Measurements from ENCODE around the gene PCDHGB5.
"Not testable (repeated sequence)": the region's sequence is repeated elsewhere in the genome, so short reads cannot be mapped to it uniquely, and the experiment has no call there.

Gene PCDHGB5

DNA sequence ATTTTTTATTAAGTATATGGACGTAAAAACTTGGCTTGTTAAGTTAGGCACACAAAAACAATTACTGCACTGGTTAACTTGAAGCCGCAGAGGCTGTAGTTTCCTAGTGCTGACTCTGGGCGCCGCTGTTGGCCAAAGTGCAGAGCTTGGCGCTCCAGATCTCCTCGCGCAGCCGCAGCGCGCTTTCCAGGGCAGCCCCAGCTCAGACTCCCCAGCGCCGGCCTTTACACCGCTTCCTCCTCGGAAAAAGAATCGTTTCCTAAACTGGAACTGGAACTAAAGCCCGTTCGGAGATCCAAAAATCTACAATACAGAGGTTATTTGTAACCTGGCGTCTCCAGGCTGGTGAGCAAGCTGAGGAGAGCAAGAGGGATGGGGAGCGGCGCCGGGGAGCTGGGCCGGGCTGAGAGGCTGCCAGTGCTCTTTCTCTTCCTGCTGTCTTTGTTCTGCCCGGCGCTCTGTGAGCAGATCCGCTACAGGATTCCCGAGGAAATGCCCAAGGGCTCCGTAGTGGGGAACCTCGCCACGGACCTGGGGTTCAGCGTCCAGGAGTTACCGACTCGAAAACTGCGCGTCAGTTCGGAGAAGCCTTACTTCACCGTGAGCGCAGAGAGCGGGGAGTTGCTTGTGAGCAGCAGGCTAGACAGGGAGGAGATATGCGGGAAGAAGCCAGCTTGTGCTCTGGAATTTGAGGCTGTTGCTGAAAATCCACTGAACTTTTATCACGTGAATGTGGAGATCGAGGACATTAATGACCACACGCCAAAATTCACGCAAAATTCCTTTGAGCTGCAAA, at the start of gene PCDHGB5:
TSS of gene PCDHGB5 (plus strand) at position 192 of the 796 bp plus-strand sequence. CDS start at position 373, 181 bp downstream.
- DNase-seq (ENCODE audit: low read depth in 2 of 3, low spot score in 2 of 3), result not testable (repeated sequence)

- DNase-seq (ENCODE audit: low read depth in 2 of 3, low spot score in 2 of 3), result no peak
Measured at GRCh38 chr5:141349917-141350619, 47.7 kb upstream of the PCDHGB5 start, which contains the start of gene PCDHGB1. Gene PCDHGB1 (plus strand): TSS chr5:141350099. CDS start chr5:141350261, 162 bp downstream.

DNA sequence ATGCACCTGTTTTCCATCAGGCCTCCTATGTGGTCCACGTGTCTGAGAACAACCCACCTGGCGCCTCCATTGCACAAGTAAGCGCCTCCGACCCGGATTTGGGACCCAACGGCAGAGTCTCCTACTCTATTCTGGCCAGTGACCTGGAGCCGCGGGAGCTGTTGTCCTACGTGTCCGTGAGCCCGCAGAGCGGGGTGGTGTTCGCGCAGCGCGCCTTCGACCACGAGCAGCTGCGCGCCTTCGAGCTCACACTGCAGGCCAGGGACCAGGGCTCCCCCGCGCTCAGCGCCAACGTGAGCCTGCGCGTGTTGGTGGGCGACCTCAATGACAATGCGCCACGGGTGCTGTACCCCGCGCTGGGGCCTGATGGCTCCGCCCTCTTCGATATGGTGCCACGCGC, 46.2 kb upstream of the PCDHGB5 start:
- no peak for DNase-seq (ENCODE audit: low read depth in 2 of 3, low spot score in 2 of 3)

DNA sequence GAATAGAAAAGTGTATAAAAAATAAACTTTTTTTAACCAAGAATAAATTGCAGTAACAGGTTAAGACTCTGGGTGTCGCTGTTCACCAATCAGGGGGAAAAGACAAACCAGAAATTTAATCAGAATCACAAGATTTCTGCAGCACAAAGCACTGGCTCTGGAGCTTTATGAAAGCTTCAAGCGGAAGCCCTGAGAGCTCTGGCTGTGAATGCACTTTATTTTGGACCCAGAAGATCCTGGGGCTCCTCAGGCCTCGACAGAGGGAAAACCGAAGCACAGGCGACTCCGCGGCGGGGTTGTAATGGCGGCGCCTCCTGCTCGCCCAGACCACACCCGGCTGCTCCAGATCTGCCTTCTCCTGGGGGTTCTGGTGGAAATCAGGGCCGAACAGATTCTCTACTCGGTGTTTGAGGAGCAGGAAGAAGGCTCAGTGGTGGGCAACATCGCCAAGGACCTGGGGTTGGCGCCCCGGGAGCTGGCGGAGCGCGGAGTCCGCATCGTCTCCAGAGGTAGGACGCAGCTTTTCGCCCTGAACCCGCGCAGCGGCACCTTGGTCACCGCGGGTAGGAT, 42.8 kb upstream of the PCDHGB5 start, which contains the start of gene PCDHGA4:
TSS of gene PCDHGA4 (plus strand) at position 122 of the 570 bp plus-strand sequence. CDS start at position 209, 87 bp downstream.
- no peak for DNase-seq (ENCODE audit: low read depth in 2 of 3, low spot score in 2 of 3)

DNA sequence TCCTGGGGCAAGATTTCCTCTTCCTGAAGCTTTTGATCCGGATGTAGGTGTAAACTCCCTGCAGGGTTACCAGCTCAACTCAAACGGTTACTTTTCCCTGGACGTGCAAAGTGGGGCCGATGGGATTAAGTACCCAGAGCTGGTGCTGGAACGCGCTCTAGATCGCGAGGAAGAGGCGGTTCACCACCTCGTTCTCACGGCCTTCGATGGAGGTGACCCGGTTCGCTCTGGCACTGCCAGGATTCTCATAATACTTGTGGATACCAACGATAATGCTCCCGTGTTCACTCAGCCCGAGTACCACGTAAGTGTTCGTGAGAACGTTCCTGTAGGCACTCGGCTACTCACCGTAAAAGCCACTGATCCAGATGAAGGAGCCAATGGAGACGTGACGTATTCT, 42.1 kb upstream of the PCDHGB5 start:
- no peak for DNase-seq (ENCODE audit: low read depth in 2 of 3, low spot score in 2 of 3)

- no peak for DNase-seq (ENCODE audit: low read depth in 2 of 3, low spot score in 2 of 3)
Measured at GRCh38 chr5:141356133-141356532, 41.6 kb upstream of the PCDHGB5 start.

GRCh38 chr5:141356950-141357349, 40.8 kb upstream of the PCDHGB5 start:
- DNase-seq (ENCODE audit: low read depth in 2 of 3, low spot score in 2 of 3), result no peak

- DNase-seq (ENCODE audit: low read depth in 2 of 3, low spot score in 2 of 3), result no peak
Measured at GRCh38 chr5:141359790-141360426, 37.8 kb upstream of the PCDHGB5 start, which contains the start of gene PCDHGB2. Gene PCDHGB2 (plus strand): TSS chr5:141359994. CDS start chr5:141360136, 142 bp downstream.

DNA sequence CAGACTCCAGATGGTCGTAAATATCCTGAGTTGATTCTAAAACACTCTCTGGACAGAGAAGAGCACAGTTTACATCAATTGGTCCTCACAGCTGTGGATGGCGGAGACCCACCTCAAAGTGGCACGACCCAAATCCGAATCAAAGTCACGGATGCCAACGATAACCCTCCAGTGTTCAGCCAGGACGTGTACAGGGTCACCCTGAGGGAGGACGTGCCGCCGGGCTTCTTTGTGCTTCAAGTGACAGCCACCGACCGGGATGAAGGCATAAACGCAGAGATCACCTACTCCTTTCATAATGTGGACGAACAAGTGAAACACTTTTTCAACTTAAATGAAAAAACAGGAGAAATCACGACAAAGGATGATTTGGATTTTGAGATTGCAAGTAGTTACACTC, 37.1 kb upstream of the PCDHGB5 start:
- no peak for DNase-seq (ENCODE audit: low read depth in 2 of 3, low spot score in 2 of 3)

- no peak for DNase-seq (ENCODE audit: low read depth in 2 of 3, low spot score in 2 of 3)
Measured at GRCh38 chr5:141362719-141363118, 35.0 kb upstream of the PCDHGB5 start.

DNA sequence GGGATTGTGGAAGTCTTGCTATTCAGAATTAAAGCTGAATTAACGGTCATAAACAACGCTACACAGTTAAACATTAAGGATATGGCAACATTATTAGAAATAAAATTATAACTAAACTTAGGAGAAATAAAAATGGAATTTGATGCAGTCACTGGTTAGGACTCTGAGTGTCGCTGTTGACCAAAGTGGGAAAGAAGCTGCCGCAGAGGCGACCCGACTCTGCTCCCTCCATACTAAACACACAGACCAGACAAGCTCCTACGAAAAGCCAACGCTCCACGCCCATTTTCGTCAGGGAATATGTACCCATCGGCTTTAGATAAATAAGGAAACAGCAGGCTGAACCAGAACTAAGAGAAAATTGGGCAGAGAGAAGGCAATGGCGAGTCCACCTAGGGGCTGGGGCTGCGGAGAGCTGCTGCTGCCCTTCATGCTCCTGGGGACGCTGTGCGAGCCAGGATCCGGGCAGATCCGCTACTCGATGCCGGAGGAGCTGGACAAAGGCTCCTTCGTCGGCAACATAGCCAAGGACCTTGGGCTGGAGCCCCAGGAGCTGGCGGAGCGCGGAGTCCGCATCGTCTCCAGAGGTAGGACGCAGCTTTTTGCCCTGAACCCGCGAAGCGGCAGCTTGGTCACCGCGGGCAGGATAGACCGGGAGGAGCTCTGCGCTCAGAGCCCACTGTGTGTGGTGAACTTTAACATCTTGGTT, 33.6 kb upstream of the PCDHGB5 start, which contains the start of gene PCDHGA5:
TSS of gene PCDHGA5 (plus strand) at position 211 of the 709 bp plus-strand sequence. CDS start at position 380, 169 bp downstream.
- no peak for DNase-seq (ENCODE audit: low read depth in 2 of 3, low spot score in 2 of 3)

DNA sequence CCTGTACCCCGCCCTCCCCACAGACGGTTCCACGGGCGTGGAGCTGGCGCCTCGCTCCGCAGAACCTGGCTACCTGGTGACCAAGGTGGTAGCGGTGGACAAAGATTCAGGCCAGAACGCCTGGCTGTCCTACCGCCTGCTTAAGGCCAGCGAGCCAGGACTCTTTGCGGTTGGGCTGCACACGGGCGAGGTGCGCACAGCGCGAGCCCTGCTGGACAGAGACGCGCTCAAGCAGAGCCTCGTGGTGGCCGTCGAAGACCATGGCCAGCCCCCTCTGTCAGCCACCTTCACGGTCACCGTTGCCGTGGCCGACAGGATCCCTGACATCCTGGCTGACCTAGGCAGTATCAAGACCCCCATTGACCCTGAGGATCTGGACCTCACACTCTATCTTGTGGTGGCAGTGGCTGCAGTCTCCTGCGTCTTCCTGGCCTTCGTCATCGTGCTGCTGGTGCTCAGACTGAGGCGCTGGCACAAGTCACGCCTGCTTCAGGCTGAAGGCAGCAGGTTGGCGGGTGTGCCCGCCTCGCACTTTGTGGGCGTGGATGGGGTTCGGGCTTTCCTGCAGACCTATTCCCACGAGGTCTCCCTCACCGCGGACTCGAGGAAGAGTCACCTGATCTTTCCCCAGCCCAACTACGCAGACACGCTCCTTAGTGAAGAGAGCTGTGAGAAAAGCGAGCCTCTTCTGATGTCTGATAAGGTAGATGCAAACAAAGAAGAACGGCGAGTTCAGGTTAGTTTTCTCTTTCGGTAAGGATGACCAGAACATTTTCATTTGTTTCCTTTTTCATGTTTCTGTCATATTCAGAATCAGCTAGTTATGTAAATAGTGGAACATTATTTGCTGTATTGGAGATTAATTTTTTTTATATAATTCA, 31.5 kb upstream of the PCDHGB5 start:
- no peak for DNase-seq (ENCODE audit: low read depth in 2 of 3, low spot score in 2 of 3)

DNA sequence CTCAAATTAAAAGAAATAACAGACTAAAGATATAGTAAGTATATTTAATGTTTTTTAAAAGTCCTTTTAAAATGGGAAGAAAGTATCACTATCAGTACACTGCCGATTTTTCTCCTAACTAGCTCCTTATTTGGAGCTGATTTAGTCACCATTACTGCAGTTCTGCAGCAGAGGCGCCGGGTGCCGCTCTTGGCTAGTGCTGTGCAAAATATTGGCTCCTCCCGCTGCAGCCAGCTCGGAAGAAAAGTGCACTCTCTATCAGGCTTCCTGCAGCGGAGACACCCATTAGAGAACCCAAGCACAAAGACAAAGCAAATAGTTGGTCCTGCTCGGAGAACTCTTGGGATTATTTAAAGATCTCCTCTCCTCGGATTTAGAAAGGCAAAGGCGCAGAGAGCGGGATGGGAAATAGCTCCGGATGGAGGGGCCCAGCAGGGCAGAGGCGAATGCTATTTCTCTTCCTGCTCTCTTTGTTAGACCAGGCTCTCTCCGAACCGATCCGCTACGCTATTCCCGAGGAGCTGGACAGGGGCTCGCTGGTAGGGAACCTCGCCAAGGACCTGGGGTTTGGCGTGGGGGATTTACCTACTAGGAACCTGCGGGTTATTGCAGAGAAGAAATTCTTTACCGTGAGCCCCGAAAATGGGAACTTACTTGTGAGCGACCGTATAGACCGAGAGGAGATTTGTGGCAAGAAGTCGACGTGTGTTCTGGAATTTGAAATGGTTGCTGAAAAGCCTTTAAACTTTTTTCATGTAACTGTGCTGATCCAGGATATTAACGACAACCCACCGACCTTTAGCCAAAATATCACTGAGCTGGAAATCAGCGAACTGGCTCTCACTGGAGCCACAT, 27.5 kb upstream of the PCDHGB5 start, which contains the start of gene PCDHGB3:
TSS of gene PCDHGB3 (plus strand) at position 249 of the 855 bp plus-strand sequence. CDS start at position 402, 153 bp downstream.
- no peak for DNase-seq (ENCODE audit: low read depth in 2 of 3, low spot score in 2 of 3)

DNA sequence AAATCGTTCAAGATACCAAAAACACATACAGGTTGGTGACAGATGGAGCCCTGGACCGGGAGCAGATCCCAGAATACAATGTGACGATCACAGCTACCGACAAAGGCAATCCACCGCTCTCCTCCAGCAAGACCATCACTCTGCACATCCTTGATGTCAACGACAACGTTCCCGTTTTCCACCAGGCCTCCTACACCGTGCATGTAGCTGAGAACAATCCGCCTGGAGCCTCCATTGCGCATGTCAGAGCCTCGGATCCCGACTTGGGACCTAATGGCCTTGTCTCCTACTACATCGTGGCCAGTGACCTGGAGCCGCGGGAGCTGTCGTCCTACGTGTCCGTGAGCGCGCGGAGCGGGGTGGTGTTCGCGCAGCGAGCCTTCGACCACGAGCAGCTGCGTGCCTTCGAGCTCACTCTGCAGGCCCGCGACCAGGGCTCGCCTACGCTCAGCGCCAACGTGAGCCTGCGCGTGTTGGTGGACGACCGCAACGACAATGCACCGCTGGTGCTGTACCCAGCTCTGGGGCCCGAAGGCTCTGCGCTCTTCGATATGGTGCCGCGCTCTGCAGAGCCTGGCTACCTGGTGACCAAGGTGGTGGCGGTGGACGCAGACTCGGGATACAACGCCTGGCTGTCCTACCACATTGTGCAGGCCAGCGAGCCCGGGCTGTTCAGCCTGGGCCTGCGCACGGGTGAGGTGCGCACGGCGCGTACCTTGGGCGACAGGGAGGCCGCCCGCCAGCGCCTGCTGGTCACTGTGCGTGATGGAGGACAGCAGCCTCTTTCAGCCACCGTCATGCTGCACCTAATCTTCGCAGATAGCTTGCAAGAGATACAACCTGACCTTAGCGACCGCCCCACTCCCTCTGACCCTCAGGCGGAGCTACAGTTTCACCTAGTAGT, 25.9 kb upstream of the PCDHGB5 start:
- DNase-seq (ENCODE audit: low read depth in 2 of 3, low spot score in 2 of 3), result no peak

DNA sequence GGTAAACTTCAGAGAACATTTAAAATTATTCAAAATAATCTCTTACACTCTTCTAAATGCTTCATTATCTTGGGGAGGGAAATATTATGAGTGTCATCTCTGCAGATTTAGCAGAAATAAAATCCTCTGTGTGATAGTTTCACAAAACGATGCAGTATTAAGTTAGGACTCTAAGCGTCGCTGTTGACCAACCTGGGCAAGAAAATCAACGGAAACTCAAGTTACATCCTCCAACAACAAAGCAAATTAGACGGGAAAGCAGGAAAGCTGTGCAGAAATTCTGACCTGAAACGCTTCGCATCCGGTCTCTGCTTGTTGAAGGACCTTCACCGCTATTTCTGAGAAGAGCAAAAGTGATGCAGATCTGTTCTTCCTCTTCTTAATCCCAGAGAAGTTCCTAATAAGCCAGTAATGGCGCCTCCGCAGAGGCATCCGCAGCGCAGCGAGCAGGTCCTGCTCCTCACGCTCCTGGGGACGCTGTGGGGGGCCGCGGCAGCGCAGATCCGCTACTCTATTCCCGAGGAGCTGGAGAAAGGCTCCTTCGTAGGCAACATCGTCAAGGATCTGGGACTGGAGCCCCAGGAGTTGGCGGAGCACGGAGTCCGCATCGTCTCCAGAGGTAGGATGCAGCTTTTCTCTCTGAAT, 24.0 kb upstream of the PCDHGB5 start, which contains the start of gene PCDHGA6:
TSS of gene PCDHGA6 (plus strand) at position 219 of the 645 bp plus-strand sequence. CDS start at position 412, 193 bp downstream.
- DNase-seq (ENCODE audit: low read depth in 2 of 3, low spot score in 2 of 3), result no peak

DNA sequence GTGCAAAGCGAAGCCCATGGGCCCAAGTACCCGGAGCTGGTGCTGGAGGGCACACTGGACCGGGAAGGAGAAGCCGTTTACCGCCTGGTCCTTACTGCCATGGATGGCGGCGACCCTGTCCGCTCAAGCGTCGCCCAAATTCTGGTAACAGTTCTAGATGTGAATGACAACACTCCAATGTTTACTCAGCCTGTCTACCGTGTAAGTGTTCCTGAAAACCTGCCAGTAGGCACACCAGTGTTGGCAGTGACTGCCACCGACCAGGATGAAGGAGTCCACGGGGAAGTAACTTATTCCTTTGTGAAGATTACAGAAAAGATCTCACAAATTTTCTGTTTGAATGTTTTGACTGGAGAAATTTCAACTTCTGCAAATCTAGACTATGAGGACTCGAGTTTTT, 23.1 kb upstream of the PCDHGB5 start:
- no peak for DNase-seq (ENCODE audit: low read depth in 2 of 3, low spot score in 2 of 3)

Measured in activated CD8-positive, alpha-beta memory T cell treated with anti-CD3 and anti-CD28 coated beads for 48 hours (primary cell).